ENCODE measurements around the gene RARRES2.

DNA sequence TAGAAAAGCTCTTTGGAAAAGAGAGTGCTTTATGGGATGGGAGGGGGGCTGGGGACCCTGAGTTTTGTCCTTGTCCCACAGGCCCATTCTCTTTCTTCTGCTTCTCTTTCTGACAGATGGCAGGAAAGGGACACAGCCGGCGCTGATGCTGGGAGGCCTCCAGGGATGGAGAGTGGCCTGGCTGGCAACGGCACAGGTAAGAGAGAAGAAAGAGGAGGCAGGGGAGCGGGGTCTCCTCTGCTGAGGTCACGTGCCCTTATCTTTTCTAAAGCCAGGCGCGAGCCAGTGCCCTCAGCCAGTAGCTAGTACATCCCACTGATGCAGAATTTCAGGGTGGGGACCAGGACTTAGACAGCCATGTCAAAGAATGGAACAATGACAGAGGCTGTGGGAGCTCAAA, 46.9 kb upstream of the RARRES2 start:
- TF ChIP-seq, protein P1, sequence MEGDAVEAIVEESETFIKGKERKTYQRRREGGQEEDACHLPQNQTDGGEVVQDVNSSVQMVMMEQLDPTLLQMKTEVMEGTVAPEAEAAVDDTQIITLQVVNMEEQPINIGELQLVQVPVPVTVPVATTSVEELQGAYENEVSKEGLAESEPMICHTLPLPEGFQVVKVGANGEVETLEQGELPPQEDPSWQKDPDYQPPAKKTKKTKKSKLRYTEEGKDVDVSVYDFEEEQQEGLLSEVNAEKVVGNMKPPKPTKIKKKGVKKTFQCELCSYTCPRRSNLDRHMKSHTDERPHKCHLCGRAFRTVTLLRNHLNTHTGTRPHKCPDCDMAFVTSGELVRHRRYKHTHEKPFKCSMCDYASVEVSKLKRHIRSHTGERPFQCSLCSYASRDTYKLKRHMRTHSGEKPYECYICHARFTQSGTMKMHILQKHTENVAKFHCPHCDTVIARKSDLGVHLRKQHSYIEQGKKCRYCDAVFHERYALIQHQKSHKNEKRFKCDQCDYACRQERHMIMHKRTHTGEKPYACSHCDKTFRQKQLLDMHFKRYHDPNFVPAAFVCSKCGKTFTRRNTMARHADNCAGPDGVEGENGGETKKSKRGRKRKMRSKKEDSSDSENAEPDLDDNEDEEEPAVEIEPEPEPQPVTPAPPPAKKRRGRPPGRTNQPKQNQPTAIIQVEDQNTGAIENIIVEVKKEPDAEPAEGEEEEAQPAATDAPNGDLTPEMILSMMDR (IDR thresholded peaks at IDR 0.05), result no peak
- no peak for TF ChIP-seq POLR2A (IDR thresholded peaks at IDR 0.05; ENCODE audit: low read length)
- TF ChIP-seq FOSL2 (IDR thresholded peaks at IDR 0.05), result no peak
- TF ChIP-seq FOSL2 (CRISPR knock-in tag; IDR thresholded peaks at IDR 0.05), result no peak
- TF ChIP-seq KDM1A (IDR thresholded peaks at IDR 0.05; ENCODE audit: low read depth), result no peak

Data from A549 (cell line).